ENCODE results near the gene CBLN3. TPM values are rescaled to one million over a fixed set of nuclear protein-coding genes. Genes with fewer than 3 reads are reported as not detected.
"Not testable (repeated sequence)": the region's sequence is repeated elsewhere in the genome, so short reads cannot be mapped to it uniquely, and the experiment has no call there.

CBLN3 gene
- total RNA-seq = 1 to 10 TPM; 1.1 to 1.3 TPM

DNA sequence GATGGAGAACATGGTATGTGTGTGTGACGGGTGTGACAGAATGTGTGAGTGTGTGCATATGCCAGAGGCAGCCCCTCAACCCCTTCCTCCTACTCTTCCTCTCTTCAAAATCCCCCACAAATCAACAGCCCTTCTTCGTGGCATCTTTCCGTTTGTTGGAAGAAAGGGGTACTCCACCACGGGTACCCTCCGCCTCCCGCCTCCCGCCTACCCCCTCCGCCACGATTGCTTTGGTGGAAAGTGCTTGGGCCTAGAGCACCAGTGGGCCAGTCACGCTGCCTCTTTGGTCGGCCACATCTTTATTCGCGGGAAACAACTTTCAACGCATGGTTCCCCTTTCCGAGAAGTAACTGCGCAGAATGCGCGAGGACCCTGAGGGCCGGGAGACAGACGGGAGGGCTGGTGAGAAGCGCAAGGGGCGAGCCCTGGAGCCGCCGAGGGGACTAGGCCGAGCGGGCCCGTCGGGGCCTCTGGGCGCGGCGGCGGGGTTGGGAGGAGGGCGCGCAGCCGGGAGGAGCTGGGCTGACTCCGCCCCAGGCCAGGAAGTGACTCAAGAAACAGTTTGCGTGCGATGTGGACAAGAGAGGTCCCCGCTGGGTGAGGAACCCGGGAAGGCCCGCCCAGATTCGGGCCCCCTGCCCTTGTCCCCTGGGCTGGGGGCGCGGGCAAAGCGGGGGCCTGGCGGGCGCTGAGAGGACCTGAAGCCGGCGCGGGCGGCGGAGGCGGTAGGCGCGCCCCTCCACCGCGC lies at the start of gene CBLN3, which contains the start of gene KHNYN:
CBLN3 (minus strand) TSS at position 274 of the 748 bp plus-strand sequence. CDS start 614 bp downstream, outside the sequence.
KHNYN (plus strand) TSS at position 560 of the 748 bp plus-strand sequence. CDS start 777 bp downstream, outside the sequence.
- peak within 1 kb of the TSS; percentile 96 for H3K27ac Mint-ChIP-seq
- CTCF ChIA-PET = interaction anchor here (0.7 to 17.6 kb wide), 15 partner anchors 8 to 321 kb away, joined by 3 to 709 read pairs (median 23); partner anchors contain the start of genes ADCY4, CIDEB, DHRS1 and LTB4R

DNA sequence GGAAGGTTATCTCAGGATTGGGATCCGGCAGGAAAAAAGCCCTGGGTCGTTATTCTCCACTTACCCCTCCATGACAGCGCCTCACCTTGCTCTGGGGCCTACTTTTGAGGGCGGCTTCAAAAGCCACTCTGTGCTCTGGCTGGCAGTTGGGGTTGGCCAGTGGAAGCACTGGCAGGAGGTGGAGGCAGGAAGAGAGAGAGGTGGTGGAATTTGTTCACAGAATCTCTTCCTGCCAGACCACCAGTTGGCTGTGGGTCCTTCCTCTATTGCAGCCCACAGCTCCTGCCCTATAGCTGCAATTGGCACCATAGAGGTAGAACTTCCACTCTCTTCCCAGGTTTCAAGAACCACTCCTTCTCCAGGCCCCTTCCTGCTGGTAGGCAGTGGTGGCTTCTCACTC lies 45.8 kb upstream of the CBLN3 start:
- CTCF ChIA-PET = interaction anchor here (1.8 kb wide), 1 partner anchor 9 kb away, joined by 5 read pairs; no protein-coding TSS in a partner anchor
- no peak overlapping the region for H3K27ac Mint-ChIP-seq
- POLR2A ChIA-PET = no interaction called here
- no peak overlapping the region for H3K4me3 Mint-ChIP-seq
- H3K27me3 Mint-ChIP-seq (ENCODE audit: low read depth) = peaks cover 4% of the 10 kb centered on the region
- H3K9me3 Mint-ChIP-seq (ENCODE audit: insufficient read depth) = no peaks in the 10 kb centered on the region
- DNase-seq (no peak), ATAC-seq (no peak)
- no peaks in the 10 kb centered on the region for H3K36me3 Mint-ChIP-seq (ENCODE audit: low read depth)
- H3K4me1 Mint-ChIP-seq (ENCODE audit: low read depth) = peaks cover 12% of the 10 kb centered on the region

More for the DNA sequence above, at the start of gene CBLN3, which contains the start of gene KHNYN:
- H3K36me3 Mint-ChIP-seq (ENCODE audit: low read depth) = peaks cover 25% of the 10 kb centered on the region
- DNase-seq (peak; percentile 91), ATAC-seq (peak; percentile 90)
- peaks cover 61% of the 10 kb centered on the region for H3K4me1 Mint-ChIP-seq (ENCODE audit: low read depth)
- H3K9me3 Mint-ChIP-seq (ENCODE audit: insufficient read depth) = no peaks in the 10 kb centered on the region
- H3K4me3 Mint-ChIP-seq = peak within 1 kb of the TSS; percentile 93
- no peaks in the 10 kb centered on the region for H3K27me3 Mint-ChIP-seq (ENCODE audit: low read depth)
- POLR2A ChIA-PET = interaction anchor here (0.5 to 5.4 kb wide), 35 partner anchors 8 to 819 kb away, joined by 3 to 185 read pairs (median 5); partner anchors contain the start of genes ADCY4, CHMP4A, IRF9 and LTB4R

DNA sequence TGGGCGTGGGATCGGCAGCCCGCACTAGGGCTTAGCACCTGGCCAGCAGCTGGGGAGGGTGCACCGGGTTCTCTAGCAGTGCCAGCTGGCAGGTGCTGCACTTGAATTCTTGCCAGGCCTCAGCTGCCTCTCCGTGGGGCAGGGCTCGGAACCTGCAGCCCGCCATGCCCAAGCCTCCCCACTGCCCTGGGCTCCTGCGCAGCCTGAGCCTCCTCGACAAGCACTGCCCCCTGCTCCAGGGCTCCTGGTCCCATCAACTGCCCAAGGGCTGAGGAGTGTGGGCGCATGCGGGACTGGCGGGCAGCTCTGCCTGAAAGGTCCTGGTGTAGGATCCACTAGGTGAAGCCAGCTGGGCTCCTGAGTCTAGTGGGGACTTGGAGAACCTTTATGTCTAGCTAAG lies 43.7 kb upstream of the CBLN3 start:
- H3K9me3 Mint-ChIP-seq (ENCODE audit: insufficient read depth) = no peaks in the 10 kb centered on the region
- CTCF ChIA-PET = no interaction called here
- no peak for DNase-seq

DNA sequence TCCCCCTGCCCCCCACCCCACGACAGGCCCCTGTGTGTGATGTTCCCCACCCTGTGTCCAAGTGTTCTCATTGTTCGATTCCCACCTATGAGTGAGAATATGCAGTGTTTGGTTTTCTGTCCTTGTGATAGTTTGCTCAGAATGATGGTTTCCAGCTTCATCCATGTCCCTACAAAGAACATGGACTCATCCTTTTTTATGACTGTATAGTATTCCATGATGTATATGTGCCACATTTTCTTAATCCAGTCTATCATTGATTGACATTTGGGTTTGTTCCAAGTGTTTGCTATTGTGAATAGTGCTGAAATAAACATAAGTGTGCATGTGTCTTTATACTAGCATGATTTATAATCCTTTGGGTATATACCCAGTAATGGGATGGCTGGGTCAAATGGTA lies 41.0 kb upstream of the CBLN3 start:
- CTCF ChIA-PET; H3K36me3 Mint-ChIP-seq (ENCODE audit: low read depth); ATAC-seq; POLR2A ChIA-PET; H3K27ac Mint-ChIP-seq; DNase-seq; H3K9me3 Mint-ChIP-seq (ENCODE audit: insufficient read depth); H3K4me3 Mint-ChIP-seq: not testable (repeated sequence)
- H3K27me3 Mint-ChIP-seq (ENCODE audit: low read depth) = peaks cover 18% of the 10 kb centered on the region
- H3K4me1 Mint-ChIP-seq (ENCODE audit: low read depth) = peaks cover 12% of the 10 kb centered on the region

More for the DNA sequence above, 43.7 kb upstream of the CBLN3 start:
- no peak for ATAC-seq
- H3K27ac Mint-ChIP-seq = no peak overlapping the region
- peaks cover 14% of the 10 kb centered on the region for H3K27me3 Mint-ChIP-seq (ENCODE audit: low read depth)
- POLR2A ChIA-PET = no interaction called here
- no peaks in the 10 kb centered on the region for H3K36me3 Mint-ChIP-seq (ENCODE audit: low read depth)
- H3K4me3 Mint-ChIP-seq = no peak overlapping the region
- H3K4me1 Mint-ChIP-seq (ENCODE audit: low read depth) = peaks cover 12% of the 10 kb centered on the region

DNA sequence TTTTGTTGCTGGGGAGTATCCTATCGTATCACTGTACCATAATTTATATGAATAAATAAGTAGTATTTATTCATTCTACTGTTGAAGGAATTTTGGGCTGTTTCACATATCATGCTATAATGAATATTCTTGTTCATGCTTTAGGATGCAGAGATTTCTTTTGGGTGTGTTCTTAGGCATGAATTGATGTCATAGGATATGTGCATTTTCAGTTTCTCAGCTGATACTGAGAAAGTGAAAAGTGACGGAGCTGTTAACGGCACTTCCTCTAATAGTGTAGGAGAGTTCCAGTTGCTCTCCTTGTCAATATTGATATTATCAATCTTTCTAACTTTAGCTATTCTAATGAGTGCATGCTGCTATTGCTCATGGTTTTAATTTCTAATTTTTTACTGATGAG lies 36.3 kb upstream of the CBLN3 start:
- no peak for DNase-seq
- no peak for ATAC-seq
- peaks cover 17% of the 10 kb centered on the region for H3K27me3 Mint-ChIP-seq (ENCODE audit: low read depth)
- POLR2A ChIA-PET = no interaction called here
- CTCF ChIA-PET = no interaction called here
- H3K4me3 Mint-ChIP-seq = no peak overlapping the region
- H3K36me3 Mint-ChIP-seq (ENCODE audit: low read depth) = peaks cover 2% of the 10 kb centered on the region
- H3K4me1 Mint-ChIP-seq (ENCODE audit: low read depth) = peaks cover 8% of the 10 kb centered on the region
- H3K9me3 Mint-ChIP-seq (ENCODE audit: insufficient read depth) = no peaks in the 10 kb centered on the region
- no peak overlapping the region for H3K27ac Mint-ChIP-seq

DNA sequence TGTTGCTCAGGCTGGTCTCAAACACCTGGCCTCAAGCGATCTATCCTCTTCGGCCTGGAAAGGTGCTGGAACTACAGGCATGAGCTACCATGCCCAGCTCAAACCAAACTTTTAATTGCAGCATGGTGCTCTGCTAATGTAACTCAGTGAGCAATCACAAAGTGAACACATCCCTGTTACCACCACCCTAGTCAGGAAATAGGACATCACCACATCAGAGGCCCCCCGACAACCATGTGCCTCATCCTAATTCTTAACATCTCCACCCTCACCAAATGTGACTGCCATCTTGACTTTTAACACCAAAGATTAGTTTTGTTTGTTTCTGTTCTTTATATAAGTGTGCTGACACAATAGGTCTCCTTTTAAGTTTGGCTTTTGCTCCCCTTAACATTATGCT lies 35.9 kb upstream of the CBLN3 start:
- no peak overlapping the region for H3K4me3 Mint-ChIP-seq
- ChIA-PET CTCF (no interaction called here), POLR2A (no interaction called here)
- ATAC-seq (peak; percentile 47), DNase-seq (no peak)
- H3K4me1 Mint-ChIP-seq (ENCODE audit: low read depth) = peaks cover 8% of the 10 kb centered on the region
- peaks cover 2% of the 10 kb centered on the region for H3K36me3 Mint-ChIP-seq (ENCODE audit: low read depth)
- H3K27ac Mint-ChIP-seq = no peak overlapping the region
- peaks cover 15% of the 10 kb centered on the region for H3K27me3 Mint-ChIP-seq (ENCODE audit: low read depth)
- no peaks in the 10 kb centered on the region for H3K9me3 Mint-ChIP-seq (ENCODE audit: insufficient read depth)

DNA sequence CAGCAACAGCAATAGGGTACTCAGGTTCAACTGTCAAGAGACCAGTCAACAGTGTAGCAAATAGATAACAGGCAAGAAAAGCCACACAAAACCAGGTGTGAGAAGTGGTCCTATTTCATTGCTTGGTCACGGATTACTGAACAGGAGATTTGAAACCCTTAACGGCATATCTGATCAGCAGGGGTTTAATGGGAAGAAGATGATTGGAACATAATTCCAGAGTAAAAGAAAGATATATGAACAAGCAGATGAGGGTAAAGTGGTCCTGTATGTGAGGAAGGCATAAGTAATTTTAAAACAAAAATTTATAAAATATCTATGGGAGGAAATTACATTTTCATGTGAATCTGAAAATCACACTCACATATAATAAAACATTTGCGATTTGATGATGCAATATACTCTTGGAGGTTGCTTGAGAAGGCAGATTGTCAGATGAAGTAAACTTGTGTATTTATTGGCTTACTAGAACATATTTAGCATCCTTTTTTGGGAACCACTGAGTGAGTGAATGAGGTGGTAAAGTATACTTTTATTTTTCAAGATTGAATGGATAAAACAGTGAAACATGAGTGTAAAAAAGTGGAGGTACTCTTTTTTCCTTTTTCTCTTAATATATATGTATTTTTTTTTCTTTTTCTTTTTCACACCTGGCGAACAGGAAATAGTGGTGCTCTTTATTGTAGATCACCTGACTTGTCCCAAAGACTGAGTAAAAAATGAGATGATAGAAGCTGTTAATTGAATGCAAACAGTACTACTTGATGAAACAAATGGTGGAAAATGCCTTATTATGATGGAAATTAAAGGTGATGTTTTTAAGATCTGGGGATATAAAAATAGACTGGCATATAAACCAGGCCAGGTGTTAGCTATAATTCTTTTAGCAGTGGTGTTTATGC lies 34.7 kb upstream of the CBLN3 start:
- H3K4me3 Mint-ChIP-seq = no peak overlapping the region
- H3K27me3 Mint-ChIP-seq (ENCODE audit: low read depth) = peaks cover 8% of the 10 kb centered on the region
- ChIA-PET POLR2A (no interaction called here), CTCF (no interaction called here)
- H3K36me3 Mint-ChIP-seq (ENCODE audit: low read depth) = peaks cover 2% of the 10 kb centered on the region
- DNase-seq = no peak
- no peak overlapping the region for H3K27ac Mint-ChIP-seq
- H3K4me1 Mint-ChIP-seq (ENCODE audit: low read depth) = peaks cover 8% of the 10 kb centered on the region
- no peaks in the 10 kb centered on the region for H3K9me3 Mint-ChIP-seq (ENCODE audit: insufficient read depth)
- ATAC-seq = no peak

DNA sequence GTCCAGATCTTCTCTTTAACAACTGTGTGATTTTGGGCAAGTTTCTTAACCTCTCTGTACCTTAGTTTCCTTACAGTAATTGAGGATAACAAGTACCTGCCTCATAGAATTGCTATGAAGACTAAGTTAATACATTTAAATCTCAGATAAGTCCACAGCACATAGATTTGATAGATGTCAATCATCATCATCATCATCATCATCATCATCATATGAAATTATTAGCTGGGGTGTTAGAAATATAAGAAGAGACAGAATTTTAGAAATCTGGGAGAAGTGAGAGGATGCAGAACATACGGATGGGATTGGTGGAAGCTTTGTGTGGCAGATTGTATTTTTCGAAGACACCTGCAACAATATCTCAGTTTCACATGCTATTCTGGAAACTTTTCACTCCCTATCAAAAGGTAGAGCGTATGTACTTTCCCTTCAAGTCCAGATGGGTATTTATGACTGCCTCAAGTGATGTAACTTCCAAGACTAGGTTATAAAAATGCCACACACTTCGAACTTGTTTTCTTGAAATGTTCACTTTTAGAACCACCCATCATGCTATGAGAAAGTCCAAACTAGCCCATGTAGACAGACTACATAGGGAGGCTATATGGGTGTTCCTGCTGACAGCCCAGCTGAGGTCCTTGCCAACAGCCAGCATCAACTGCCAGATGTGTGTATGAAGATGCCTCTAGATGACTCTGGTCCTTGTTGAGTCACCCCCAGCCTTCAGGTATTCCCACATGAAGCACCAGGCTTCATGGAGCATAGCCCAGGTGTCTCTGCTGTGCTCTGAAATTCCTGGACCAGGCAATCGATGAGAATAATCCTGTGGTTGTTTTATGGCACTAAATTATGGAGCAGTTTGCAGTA lies 33.8 kb upstream of the CBLN3 start:
- H3K4me3 Mint-ChIP-seq = no peak overlapping the region
- ChIA-PET CTCF (no interaction called here), POLR2A (no interaction called here)
- H3K9me3 Mint-ChIP-seq (ENCODE audit: insufficient read depth) = no peaks in the 10 kb centered on the region
- H3K27ac Mint-ChIP-seq = no peak overlapping the region
- ATAC-seq = no peak
- H3K4me1 Mint-ChIP-seq (ENCODE audit: low read depth) = peaks cover 8% of the 10 kb centered on the region
- DNase-seq = no peak
- peaks cover 4% of the 10 kb centered on the region for H3K27me3 Mint-ChIP-seq (ENCODE audit: low read depth)
- peaks cover 2% of the 10 kb centered on the region for H3K36me3 Mint-ChIP-seq (ENCODE audit: low read depth)

DNA sequence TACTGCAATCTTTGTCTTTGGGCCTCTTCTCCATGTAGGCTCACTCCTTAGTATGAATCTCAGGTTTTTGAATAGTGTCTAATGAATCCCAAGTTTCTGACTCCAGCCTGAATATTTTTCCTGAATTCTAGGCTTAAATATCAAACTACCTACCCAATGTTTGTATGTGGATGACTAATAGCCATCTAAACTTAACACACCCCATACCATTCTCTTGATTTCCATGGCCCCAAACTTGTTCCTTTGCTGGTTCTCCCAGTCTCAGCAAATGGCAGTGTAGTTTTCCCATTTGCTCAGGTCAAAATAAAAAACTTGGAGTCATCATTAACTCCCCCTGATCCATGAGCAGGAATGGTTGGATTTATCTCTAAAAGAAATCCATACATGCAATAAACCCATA lies 31.9 kb upstream of the CBLN3 start:
- no peak overlapping the region for H3K27ac Mint-ChIP-seq
- H3K36me3 Mint-ChIP-seq (ENCODE audit: low read depth) = peaks cover 2% of the 10 kb centered on the region
- no peak overlapping the region for H3K4me3 Mint-ChIP-seq
- POLR2A ChIA-PET = no interaction called here
- H3K4me1 Mint-ChIP-seq (ENCODE audit: low read depth) = peaks cover 8% of the 10 kb centered on the region
- no peaks in the 10 kb centered on the region for H3K9me3 Mint-ChIP-seq (ENCODE audit: insufficient read depth)
- H3K27me3 Mint-ChIP-seq (ENCODE audit: low read depth) = no peaks in the 10 kb centered on the region
- ATAC-seq (no peak), DNase-seq (no peak)
- CTCF ChIA-PET = no interaction called here

DNA sequence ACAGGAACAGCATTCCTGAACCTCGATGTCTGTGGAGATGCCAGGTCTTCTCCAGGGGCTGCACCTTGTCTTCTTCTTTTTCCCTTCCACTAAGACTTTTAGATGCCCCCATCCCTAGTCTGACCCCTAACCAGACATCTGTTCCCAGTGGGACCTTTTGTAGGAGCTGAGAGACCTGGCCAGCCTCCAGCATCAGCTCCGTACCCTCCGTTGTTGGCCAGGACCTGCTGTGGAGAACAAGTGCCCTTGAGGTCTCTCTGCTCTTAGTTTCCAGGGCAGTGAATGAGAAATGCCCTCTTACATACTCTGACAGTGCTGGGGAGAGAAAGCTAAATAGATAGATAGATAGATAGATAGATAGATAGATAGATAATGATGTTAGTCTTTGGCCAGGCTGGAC lies 29.9 kb upstream of the CBLN3 start:
- Mint-ChIP-seq H3K4me1 (ENCODE audit: low read depth) (no peaks in the 10 kb centered on the region), H3K36me3 (ENCODE audit: low read depth) (peaks cover 4% of the 10 kb centered on the region), H3K4me3 (no peak overlapping the region), H3K27me3 (ENCODE audit: low read depth) (no peaks in the 10 kb centered on the region), H3K9me3 (ENCODE audit: insufficient read depth) (peaks cover 3% of the 10 kb centered on the region), H3K27ac (no peak overlapping the region)
- DNase-seq (no peak), ATAC-seq (no peak)
- CTCF ChIA-PET = no interaction called here
- POLR2A ChIA-PET = no interaction called here

DNA sequence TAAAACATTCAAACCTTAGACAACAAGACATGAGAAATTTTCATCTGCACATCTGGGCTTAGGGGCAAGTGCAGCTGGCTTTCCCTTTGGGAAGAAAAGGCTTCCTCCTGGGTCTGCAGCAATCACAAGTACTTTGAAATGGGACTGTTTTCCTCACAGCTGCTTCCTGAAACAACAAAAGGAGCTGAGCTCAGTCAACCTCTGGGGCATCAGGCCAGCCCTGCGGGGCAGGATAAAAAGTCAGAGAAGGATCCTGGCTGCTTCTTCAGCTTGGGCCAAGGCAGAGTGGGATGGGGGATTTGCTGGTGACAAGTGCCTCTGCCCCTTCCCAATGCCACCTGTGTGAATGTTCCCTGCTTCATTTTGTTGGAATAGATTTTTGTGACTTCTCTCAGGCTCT lies 29.3 kb upstream of the CBLN3 start:
- ATAC-seq (no peak), DNase-seq (no peak)
- Mint-ChIP-seq H3K36me3 (ENCODE audit: low read depth) (peaks cover 8% of the 10 kb centered on the region), H3K27ac (no peak overlapping the region), H3K27me3 (ENCODE audit: low read depth) (no peaks in the 10 kb centered on the region), H3K9me3 (ENCODE audit: insufficient read depth) (peaks cover 9% of the 10 kb centered on the region), H3K4me1 (ENCODE audit: low read depth) (no peaks in the 10 kb centered on the region), H3K4me3 (no peak overlapping the region)
- POLR2A ChIA-PET = no interaction called here
- CTCF ChIA-PET = no interaction called here
